ENCODE measurements around the gene NDUFA6. TPM values are rescaled to one million over a fixed set of nuclear protein-coding genes. Genes with fewer than 3 reads are reported as not detected.
"Not testable (repeated sequence)": the region's sequence is repeated elsewhere in the genome, so short reads cannot be mapped to it uniquely, and the experiment has no call there.

Gene NDUFA6
- total RNA-seq, 1 donor from 2014 or later, result 73.6 TPM

- CTCF ChIA-PET, result no interaction called here
Observed at GRCh38 chr22:42134100-42135020, 43.8 kb upstream of the NDUFA6 start.

GRCh38 chr22:42132457-42132856 is 41.9 kb upstream of the NDUFA6 start:
- Mint-ChIP-seq H3K9me3 (no peaks in the 10 kb centered on the region), H3K27ac (no peak overlapping the region), H3K36me3 (ENCODE audit: low read depth) (no peaks in the 10 kb centered on the region), H3K27me3 (no peaks in the 10 kb centered on the region), H3K4me1 (no peaks in the 10 kb centered on the region), H3K4me3 (no peak overlapping the region)
- no peak for ATAC-seq (ENCODE audit: low read depth)
- intact Hi-C loops (cut with micrococcal nuclease), result no loop called here
- no peak for TF ChIP-seq CTCF (IDR thresholded peaks at IDR 0.05)
- POLR2A ChIA-PET, result interaction anchor here (0.6 to 0.9 kb wide), 2 partner anchors 39 to 155 kb away, joined by 3 to 4 read pairs; no protein-coding TSS in a partner anchor
- no peak for DNase-seq
- CTCF ChIA-PET, result no interaction called here

More at GRCh38 chr22:42134100-42135020, 43.8 kb upstream of the NDUFA6 start:
- DNase-seq (no peak), ATAC-seq (ENCODE audit: low read depth) (no peak)
- intact Hi-C loops (cut with micrococcal nuclease), result no loop called here
- Mint-ChIP-seq H3K4me1 (no peaks in the 10 kb centered on the region), H3K9me3 (no peaks in the 10 kb centered on the region), H3K27me3 (no peaks in the 10 kb centered on the region), H3K36me3 (ENCODE audit: low read depth) (peaks cover 5% of the 10 kb centered on the region), H3K27ac (no peak overlapping the region), H3K4me3 (no peak overlapping the region)
- no peak for TF ChIP-seq CTCF (IDR thresholded peaks at IDR 0.05)
- POLR2A ChIA-PET, result no interaction called here

- CTCF ChIA-PET, result no interaction called here
Observed at GRCh38 chr22:42131562-42131961, 41.0 kb upstream of the NDUFA6 start.

GRCh38 chr22:42130639-42131431 is 40.3 kb upstream of the NDUFA6 start, which contains the start of gene CYP2D6:
TSS of gene CYP2D6 (minus strand) at chr22:42130810. CDS start at chr22:42130791, 19 bp downstream.
- H3K27me3 Mint-ChIP-seq; CTCF ChIA-PET; H3K4me3 Mint-ChIP-seq; H3K27ac Mint-ChIP-seq; ATAC-seq (ENCODE audit: low read depth); H3K4me1 Mint-ChIP-seq; intact Hi-C loops (cut with micrococcal nuclease); POLR2A ChIA-PET; H3K36me3 Mint-ChIP-seq (ENCODE audit: low read depth); H3K9me3 Mint-ChIP-seq; DNase-seq: not testable (repeated sequence)

More at GRCh38 chr22:42131562-42131961, 41.0 kb upstream of the NDUFA6 start:
- POLR2A ChIA-PET, result no interaction called here
- no peaks in the 10 kb centered on the region for H3K4me1 Mint-ChIP-seq
- intact Hi-C loops (cut with micrococcal nuclease), result no loop called here
- ATAC-seq (ENCODE audit: low read depth) (no peak), DNase-seq (no peak)
- no peaks in the 10 kb centered on the region for H3K9me3 Mint-ChIP-seq
- H3K27ac Mint-ChIP-seq, result no peak overlapping the region
- H3K36me3 Mint-ChIP-seq (ENCODE audit: low read depth), result no peaks in the 10 kb centered on the region
- H3K4me3 Mint-ChIP-seq, result no peak overlapping the region
- H3K27me3 Mint-ChIP-seq, result no peaks in the 10 kb centered on the region
- no peak for TF ChIP-seq CTCF (IDR thresholded peaks at IDR 0.05)

GRCh38 chr22:42130182-42130581 is 39.6 kb upstream of the NDUFA6 start:
- H3K4me1 Mint-ChIP-seq; intact Hi-C loops (cut with micrococcal nuclease); CTCF ChIA-PET; H3K27ac Mint-ChIP-seq; H3K27me3 Mint-ChIP-seq; DNase-seq; H3K9me3 Mint-ChIP-seq; ATAC-seq (ENCODE audit: low read depth); H3K4me3 Mint-ChIP-seq; H3K36me3 Mint-ChIP-seq (ENCODE audit: low read depth); POLR2A ChIA-PET: not testable (repeated sequence)

- H3K4me1 Mint-ChIP-seq; CTCF ChIA-PET; H3K27ac Mint-ChIP-seq; ATAC-seq (ENCODE audit: low read depth); H3K36me3 Mint-ChIP-seq (ENCODE audit: low read depth); intact Hi-C loops (cut with micrococcal nuclease); POLR2A ChIA-PET; H3K9me3 Mint-ChIP-seq; DNase-seq; H3K4me3 Mint-ChIP-seq; H3K27me3 Mint-ChIP-seq: not testable (repeated sequence)
Observed at GRCh38 chr22:42128776-42129694, 38.5 kb upstream of the NDUFA6 start.

- intact Hi-C loops (cut with micrococcal nuclease); DNase-seq; CTCF ChIA-PET; H3K4me1 Mint-ChIP-seq; H3K9me3 Mint-ChIP-seq; ATAC-seq (ENCODE audit: low read depth); H3K27me3 Mint-ChIP-seq; H3K36me3 Mint-ChIP-seq (ENCODE audit: low read depth); POLR2A ChIA-PET; H3K4me3 Mint-ChIP-seq; H3K27ac Mint-ChIP-seq: not testable (repeated sequence)
Observed at GRCh38 chr22:42128007-42128406, 37.4 kb upstream of the NDUFA6 start.
